Kidney epithelial cell (primary cell): ENCODE data around the gene COBL. TPM values are rescaled to one million over a fixed set of nuclear protein-coding genes. Genes with fewer than 3 reads are reported as not detected.
A peak's percentile ranks its signal among the peaks of the same experiment; 100 is the strongest.

Experiments used
- DNase-seq: peaks from one replicate; pipeline ENCODE4 v3.0.0-alpha.2; 2010; ENCODE audit warnings: low read depth
- H3K27me3 ChIP-seq: 2 replicates; pipeline ENCODE4 v1.6.0; 2011; ENCODE audit warnings: low read length; ENCODE audit not compliant: control insufficient read depth, insufficient read depth
- H3K36me3 ChIP-seq: 2 replicates; pipeline ENCODE4 v1.5.1; 2011; ENCODE audit warnings: low read length; ENCODE audit not compliant: control insufficient read depth, insufficient read depth
- H3K4me3 ChIP-seq: 2 replicates; pipeline ENCODE4 v1.5.1; 2011; ENCODE audit warnings: low read depth, mild to moderate bottlenecking, control low read depth, low read length
- CTCF ChIP-seq: IDR thresholded peaks from 2 replicates; pipeline ENCODE4 v1.5.1; 2011; ENCODE audit warnings: mild to moderate bottlenecking, moderate library complexity, low read length, control low read depth, inconsistent platforms; ENCODE audit not compliant: insufficient read depth, poor library complexity, severe bottlenecking
- total RNA-seq: library from RNA; depleted of rRNA; stranded (reverse); fragments of >200 nt; gene quantifications from 2 replicates; pipeline ENCODE4 v1.2.3, GENCODE V29; 2015

Gene COBL
- total RNA-seq, 1 donor from 2014 or later = 7.1 TPM

GRCh38 chr7:51067757-51068156 lies 248.9 kb downstream of the COBL start:
- H3K36me3 ChIP-seq = no peaks in the 10 kb centered on the region
- peak; percentile 67 for TF ChIP-seq CTCF
- DNase-seq = peak; percentile 34

GRCh38 chr7:51067258-51067657 lies 249.4 kb downstream of the COBL start:
- no peak for DNase-seq
- Histone ChIP-seq H3K36me3 (no peaks in the 10 kb centered on the region), H3K27me3 (no peaks in the 10 kb centered on the region), H3K4me3 (no peak overlapping the region)
- no peak for TF ChIP-seq CTCF

More at GRCh38 chr7:51067757-51068156, 248.9 kb downstream of the COBL start:
- Histone ChIP-seq H3K4me3 (no peak overlapping the region), H3K27me3 (no peaks in the 10 kb centered on the region)

- DNase-seq = no peak
- Histone ChIP-seq H3K36me3 (no peaks in the 10 kb centered on the region), H3K27me3 (no peaks in the 10 kb centered on the region), H3K4me3 (no peak overlapping the region)
- no peak for TF ChIP-seq CTCF
Observed at GRCh38 chr7:51066405-51066882, 250.2 kb downstream of the COBL start.

GRCh38 chr7:51065766-51066165 lies 250.8 kb downstream of the COBL start:
- no peak for DNase-seq
- no peaks in the 10 kb centered on the region for H3K27me3 ChIP-seq
- TF ChIP-seq CTCF = no peak
- H3K4me3 ChIP-seq = no peak overlapping the region
- H3K36me3 ChIP-seq = no peaks in the 10 kb centered on the region

- Histone ChIP-seq H3K27me3 (no peaks in the 10 kb centered on the region), H3K4me3 (no peak overlapping the region), H3K36me3 (no peaks in the 10 kb centered on the region)
- DNase-seq = no peak
- no peak for TF ChIP-seq CTCF
Observed at GRCh38 chr7:51064688-51065087, 251.9 kb downstream of the COBL start.

- no peak for TF ChIP-seq CTCF
- no peaks in the 10 kb centered on the region for H3K36me3 ChIP-seq
- H3K27me3 ChIP-seq = no peaks in the 10 kb centered on the region
- H3K4me3 ChIP-seq = no peak overlapping the region
- DNase-seq = no peak
Observed at GRCh38 chr7:51062222-51062987, 254.2 kb downstream of the COBL start.
